Psoas muscle (tissue), 8 donors: Measurements from ENCODE around the gene LHPP. TPM values are rescaled to one million over a fixed set of nuclear protein-coding genes. Genes with fewer than 3 reads are reported as not detected.

ENCODE experiments used
- ATAC-seq, 4 donors: fragments of 200-7000 bp; cut with Tn5 transposase; one replicate each; pipeline ENCODE4 v1.9.1; 2020; ENCODE audit warnings: moderate library complexity in 3 of 4, mild to moderate bottlenecking in 2 of 4
- DNase-seq, 2 donors: peaks; one replicate each; pipeline ENCODE4 v3.0.0-alpha.2; 2020
- H3K27ac ChIP-seq: fragments of 200-600 bp; one replicate; pipeline ENCODE4 v1.8.0; 2022
- H3K27me3 ChIP-seq, 3 donors: fragments of 200-600 bp in 1 of 3; one replicate each; pipeline versions ENCODE4 v1.6.1 to v1.8.0; 2013 to 2022; ENCODE audit warnings: low read length in 2 of 3, mild to moderate bottlenecking in 2 of 3, moderate library complexity in 1 of 3; ENCODE audit not compliant: insufficient read depth in 3 of 3
- H3K36me3 ChIP-seq, 2 donors: fragments of 200-600 bp in 1 of 2; one replicate each; pipeline versions ENCODE4 v1.6.1 to v1.8.0; 2013 to 2022; ENCODE audit warnings: low read depth in 1 of 2, mild to moderate bottlenecking in 1 of 2, moderate library complexity in 1 of 2; ENCODE audit not compliant: insufficient read depth in 1 of 2
- H3K4me1 ChIP-seq: fragments of 200-600 bp; one replicate; pipeline ENCODE4 v1.8.0; 2022
- H3K4me3 ChIP-seq: fragments of 200-600 bp; one replicate; pipeline ENCODE4 v1.8.0; 2022; ENCODE audit warnings: mild to moderate bottlenecking
- H3K9me3 ChIP-seq: fragments of 200-600 bp; one replicate; pipeline ENCODE4 v1.8.0; 2022
- WGBS, 3 donors: extraction: QIAGEN DNeasy Blood & Tissue Kit; methylation state at CpG; one replicate each; pipeline versions ENCODE4 v1.1.6 to v1.1.7; 2013; 5-methylcytosine and 5-hydroxymethylcytosine counted together
- intact Hi-C, 2 donors: fragments of 100-400 bp; cut with DNase I; formaldehyde crosslinking; loops; one replicate each; pipeline versions ENCODE4 v1.11.0 to v1.14.2; 2022
- polyA plus RNA-seq, 3 donors: library from polyadenylated mRNA; stranded (reverse); fragments of 200-250 nt; gene quantifications; one replicate each; pipeline ENCODE4 v1.2.3, GENCODE V29; 2013
- total RNA-seq, 4 donors: library from RNA; stranded (reverse); fragmentation: NEBNext Ultra II Directional in 2 of 4; extraction: Animal tissue kit (Norgen Biotek cat#: 25700) in 2 of 4; gene quantifications; one replicate each; pipeline versions ENCODE4 v1.2.1 to v1.2.4, GENCODE V29; 2021 to 2023
- TF ChIP-seq, protein P1 (sequence below): fragments of 200-600 bp; IDR thresholded peaks from one replicate; pipeline ENCODE4 v1.8.0; 2022; ENCODE audit warnings: antibody characterized with exemption
- donor health status: healthy with polysubstance abuse.
- donor health status: DM: no; HTN: no; CAD: no; lungs with moderate emphysema.
- donor health status: Bipolar disorder and iron deficiency.
- donor health status: healthy.
- donor health status: DM: yes; HTN: yes; CAD: no.
- donor health status: DM: no; HTN: no; CAD: no.
- donor health status: DM: no; HTN: no; CAD: no.
- donor health status: DM: yes; HTN: yes; CAD: no.

The LHPP gene
- total and polyA plus RNA-seq, 7 donors, result 4.7 to 12.8 (median 6.1) TPM

DNA sequence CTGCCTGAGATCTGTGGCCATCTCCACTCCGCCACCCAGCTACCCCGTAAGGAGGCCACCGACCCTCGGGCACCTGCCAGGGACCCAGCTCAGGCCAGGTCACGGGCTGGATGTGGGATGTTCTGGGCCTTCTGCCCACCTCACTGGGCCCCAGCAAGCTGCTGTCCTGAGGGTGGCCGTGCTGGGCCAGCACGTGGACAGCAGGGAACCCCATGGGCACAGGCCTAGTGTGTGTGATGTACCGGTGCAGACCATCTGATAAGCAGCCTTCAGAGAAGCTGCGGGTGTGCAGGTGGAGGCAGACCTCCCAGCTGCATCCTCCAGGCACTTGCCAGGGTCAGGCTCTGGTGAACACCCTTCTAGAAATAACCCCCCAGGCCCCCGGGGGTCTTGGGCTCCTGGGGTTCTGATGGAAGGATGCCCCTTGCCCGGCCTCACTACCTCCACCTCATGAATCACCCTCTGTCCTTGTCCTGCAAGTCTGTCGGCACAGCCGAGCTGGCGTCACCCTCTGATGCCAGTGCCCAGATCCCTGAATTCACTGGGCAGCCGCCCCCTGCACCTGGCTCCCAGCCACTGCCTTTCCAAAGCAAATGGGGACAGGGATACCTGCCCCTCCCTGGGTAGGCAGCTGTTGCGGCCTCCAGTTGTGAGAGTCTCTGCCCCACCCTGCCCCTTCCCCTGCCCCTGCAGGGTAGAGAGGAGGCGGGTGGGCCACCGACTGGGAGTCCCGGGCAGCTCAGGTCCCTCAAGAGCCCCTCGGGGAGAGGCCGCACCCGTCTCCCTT is 142.8 kb downstream of the LHPP start:
- no peaks in the 10 kb centered on the region for H3K4me1 ChIP-seq
- intact Hi-C loops, result no loop called here

DNA sequence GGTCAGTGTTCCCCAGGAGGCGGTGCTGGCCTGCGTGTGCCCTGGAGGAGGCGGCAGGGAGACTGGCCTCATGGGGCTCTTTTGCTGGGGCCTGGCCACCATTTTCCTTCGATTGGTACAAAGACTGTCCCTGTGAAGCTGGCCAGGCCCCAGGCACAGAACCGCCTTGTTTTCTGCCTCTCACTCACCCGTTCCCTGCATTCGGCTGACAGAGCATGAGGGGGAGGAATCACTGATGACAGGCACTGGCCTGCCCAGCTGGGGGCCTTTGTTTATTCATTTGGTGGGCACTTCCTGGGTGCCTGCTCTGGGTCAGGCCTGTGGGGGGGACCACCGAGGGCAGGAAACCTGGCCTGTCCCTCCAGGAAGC is 143.4 kb downstream of the LHPP start:
- H3K4me3 ChIP-seq, result no peak overlapping the region
- intact Hi-C loops, result no loop called here
- DNase-seq, result peak; percentile 10 to 43

More for the DNA sequence above, 142.8 kb downstream of the LHPP start:
- TF ChIP-seq, protein P1, sequence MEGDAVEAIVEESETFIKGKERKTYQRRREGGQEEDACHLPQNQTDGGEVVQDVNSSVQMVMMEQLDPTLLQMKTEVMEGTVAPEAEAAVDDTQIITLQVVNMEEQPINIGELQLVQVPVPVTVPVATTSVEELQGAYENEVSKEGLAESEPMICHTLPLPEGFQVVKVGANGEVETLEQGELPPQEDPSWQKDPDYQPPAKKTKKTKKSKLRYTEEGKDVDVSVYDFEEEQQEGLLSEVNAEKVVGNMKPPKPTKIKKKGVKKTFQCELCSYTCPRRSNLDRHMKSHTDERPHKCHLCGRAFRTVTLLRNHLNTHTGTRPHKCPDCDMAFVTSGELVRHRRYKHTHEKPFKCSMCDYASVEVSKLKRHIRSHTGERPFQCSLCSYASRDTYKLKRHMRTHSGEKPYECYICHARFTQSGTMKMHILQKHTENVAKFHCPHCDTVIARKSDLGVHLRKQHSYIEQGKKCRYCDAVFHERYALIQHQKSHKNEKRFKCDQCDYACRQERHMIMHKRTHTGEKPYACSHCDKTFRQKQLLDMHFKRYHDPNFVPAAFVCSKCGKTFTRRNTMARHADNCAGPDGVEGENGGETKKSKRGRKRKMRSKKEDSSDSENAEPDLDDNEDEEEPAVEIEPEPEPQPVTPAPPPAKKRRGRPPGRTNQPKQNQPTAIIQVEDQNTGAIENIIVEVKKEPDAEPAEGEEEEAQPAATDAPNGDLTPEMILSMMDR, result no peak
- H3K9me3 ChIP-seq, result no peaks in the 10 kb centered on the region
- no peak overlapping the region for H3K4me3 ChIP-seq
- H3K36me3 ChIP-seq, result no peaks in the 10 kb centered on the region
- DNase-seq (peak; percentile 23 to 60), ATAC-seq (peak in 3 of 4 donors; percentile 1 to 11 (median 9))
- no peaks in the 10 kb centered on the region for H3K27me3 ChIP-seq
- no peak overlapping the region for H3K27ac ChIP-seq
- WGBS, 3 donors, result 54 to 70% (median 62%) methylated on average over 21 to 22 of the region's 22 CpGs

DNA sequence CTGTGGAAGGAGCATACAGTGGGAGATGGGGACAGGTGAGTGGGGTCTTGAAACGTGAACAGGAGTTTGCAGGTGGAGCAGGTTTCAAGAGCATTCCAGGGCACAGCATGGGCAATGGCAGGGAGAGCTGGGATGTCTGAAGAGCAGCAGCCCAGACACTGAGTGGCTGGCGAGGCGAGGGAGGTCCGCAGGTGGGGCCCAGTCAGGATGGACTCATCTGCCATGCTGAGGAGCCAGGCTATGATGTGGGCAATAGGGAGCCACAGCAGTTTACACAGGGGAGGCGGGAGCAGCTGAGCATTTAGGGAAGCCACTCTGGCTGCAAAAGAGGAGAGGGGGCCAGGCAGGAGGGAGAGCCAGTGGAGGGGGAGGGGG is 143.8 kb downstream of the LHPP start:
- peak in 1 of 2 donors; percentile 31 for DNase-seq
- H3K27me3 ChIP-seq, result no peaks in the 10 kb centered on the region
- no peak overlapping the region for H3K4me3 ChIP-seq
- intact Hi-C loops, result no loop called here
- no peaks in the 10 kb centered on the region for H3K9me3 ChIP-seq
- no peak for ATAC-seq
- TF ChIP-seq, protein P1, result no peak
- WGBS, 3 donors, result 82 to 94% (median 94%) methylated on average over 5 of the region's 5 CpGs
- no peaks in the 10 kb centered on the region for H3K36me3 ChIP-seq
- H3K27ac ChIP-seq, result no peak overlapping the region
- H3K4me1 ChIP-seq, result no peaks in the 10 kb centered on the region

More for the DNA sequence above, 143.4 kb downstream of the LHPP start:
- 65 to 81% (median 69%) methylated on average over 8 of the region's 8 CpGs for WGBS, 3 donors
- Histone ChIP-seq H3K9me3 (no peaks in the 10 kb centered on the region), H3K4me1 (no peaks in the 10 kb centered on the region), H3K27ac (no peak overlapping the region), H3K36me3 (no peaks in the 10 kb centered on the region), H3K27me3 (no peaks in the 10 kb centered on the region)
- ATAC-seq, result no peak
- TF ChIP-seq, protein P1, result no peak

DNA sequence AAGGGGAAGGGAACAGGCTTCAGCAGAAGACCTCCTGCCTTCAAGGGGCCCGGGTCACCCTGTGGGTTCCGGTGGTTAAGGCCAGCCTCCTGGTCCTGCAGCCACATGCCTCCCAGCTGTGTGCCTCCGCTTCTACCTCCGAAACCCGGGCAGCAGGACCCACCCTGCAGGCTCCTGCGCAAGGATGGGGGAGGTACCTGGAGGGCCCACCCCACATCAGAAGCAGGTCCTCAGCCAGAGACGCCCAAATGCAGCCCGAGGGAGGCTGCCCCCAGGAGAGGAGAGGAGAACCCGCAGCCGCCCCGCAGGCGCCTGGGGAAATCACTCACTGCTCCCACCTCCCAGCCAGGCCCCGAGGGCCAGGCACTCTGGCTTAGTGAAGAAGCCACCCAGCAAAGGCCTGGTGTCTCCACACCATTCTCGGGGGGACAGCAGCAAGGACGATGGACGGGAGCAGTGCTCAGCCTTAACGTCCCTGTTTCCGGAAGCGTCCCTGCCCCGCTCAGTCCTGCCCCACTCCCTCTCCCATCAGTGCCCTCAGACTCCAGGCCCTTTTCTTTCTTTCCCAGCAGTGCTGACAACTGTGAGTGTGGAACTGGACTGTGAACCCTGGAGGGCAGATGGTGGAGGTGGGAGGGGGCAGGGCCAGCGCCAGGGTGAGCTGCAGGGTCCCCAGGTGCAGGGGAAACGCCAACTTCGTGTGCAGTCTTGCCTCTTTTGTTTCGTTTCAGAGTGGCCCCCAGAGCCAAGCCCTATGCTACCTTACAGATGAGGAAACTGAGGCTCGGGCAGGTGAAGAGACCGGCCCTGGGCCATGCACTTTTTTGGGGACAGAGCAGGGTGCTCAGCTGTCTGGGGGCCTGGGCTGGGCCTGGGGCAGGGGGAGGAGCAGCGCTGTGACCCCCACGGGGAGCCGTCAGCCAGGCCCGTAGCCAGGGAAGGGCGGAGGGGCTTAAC is 144.5 kb downstream of the LHPP start:
- WGBS, 3 donors, result 80 to 84% (median 83%) methylated on average over 24 to 31 of the region's 31 CpGs
- Histone ChIP-seq H3K27ac (no peak overlapping the region), H3K4me3 (no peak overlapping the region), H3K27me3 (no peaks in the 10 kb centered on the region), H3K36me3 (no peaks in the 10 kb centered on the region), H3K9me3 (no peaks in the 10 kb centered on the region), H3K4me1 (no peaks in the 10 kb centered on the region)
- TF ChIP-seq, protein P1, result no peak
- ATAC-seq (no peak), DNase-seq (peak; percentile 10 to 44)
- intact Hi-C loops, result no loop called here
